HPDE6-E6E7 (cell line): ENCODE measurements around the gene ADGRL3.

ENCODE experiments used
- DNase-seq: peaks from one replicate; pipeline ENCODE4 v3.0.0; 2011; ENCODE audit warnings: missing footprints; ENCODE audit errors: extremely low spot score

ADGRL3 gene

DNA sequence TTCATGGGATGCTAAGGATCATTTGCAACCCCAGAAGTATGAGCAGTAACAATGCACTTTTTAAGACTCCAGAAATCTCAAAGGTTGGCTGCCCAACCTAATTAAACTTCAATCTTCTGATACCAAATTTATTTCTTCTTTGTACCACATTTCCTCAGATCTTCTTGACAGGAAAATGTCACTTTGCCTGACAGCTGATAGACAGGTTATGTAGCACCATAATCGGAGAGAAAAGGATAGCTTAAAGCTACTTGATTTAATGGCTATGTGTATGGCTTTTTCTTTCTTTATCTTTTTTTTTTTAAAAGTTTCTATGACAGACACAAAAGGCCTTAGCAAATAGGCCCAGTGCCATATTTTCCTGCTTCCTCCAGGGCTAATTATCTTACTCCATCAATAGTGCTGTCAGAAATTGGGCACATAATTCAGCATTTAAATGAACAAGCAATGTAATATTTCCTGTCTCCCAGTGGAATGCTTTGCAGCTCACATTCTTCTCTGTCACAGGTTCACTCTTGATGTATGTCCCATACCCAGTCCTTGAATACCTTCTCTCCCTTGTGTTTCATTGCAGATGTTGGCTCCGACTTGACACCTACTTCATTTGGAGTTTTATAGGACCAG is 795.7 kb downstream of the ADGRL3 start:
- DNase-seq, result no peak

DNA sequence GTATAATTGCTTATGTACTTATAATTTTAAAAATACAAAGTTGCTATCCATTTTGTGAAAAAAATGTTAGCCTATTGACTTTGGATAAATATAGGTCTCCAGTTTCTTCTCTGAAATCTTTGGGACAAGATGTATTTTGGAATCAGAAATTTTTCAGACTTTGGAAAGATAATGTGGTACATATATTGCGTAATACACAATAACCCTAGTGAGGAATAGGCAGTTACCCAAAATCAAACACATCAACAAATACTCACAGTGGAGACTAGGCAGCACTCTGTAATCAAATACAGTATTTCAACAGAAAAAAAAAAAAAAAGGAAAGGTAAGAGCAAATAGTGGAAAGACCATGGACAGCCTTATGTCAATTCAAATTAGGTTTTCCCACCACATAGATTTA is 796.8 kb downstream of the ADGRL3 start:
- DNase-seq, result no peak

DNA sequence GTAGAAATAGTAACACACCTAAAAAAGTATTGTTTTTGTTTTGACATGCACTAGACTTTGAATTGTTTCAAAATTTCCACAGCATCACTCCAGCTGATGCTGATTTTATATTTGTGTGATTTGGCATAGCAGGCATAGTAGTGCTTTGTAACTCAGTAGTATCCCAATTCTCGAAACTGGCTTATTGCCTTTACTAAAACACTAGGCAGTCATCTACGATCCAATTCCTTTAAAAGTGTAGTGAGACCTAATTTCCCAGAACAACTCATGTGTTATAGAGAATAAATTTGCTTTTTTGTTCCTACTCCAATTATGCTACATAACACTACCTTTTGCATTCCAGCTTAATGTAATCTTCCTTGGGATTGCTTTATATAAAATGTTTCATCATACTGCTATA is 797.7 kb downstream of the ADGRL3 start:
- no peak for DNase-seq

DNA sequence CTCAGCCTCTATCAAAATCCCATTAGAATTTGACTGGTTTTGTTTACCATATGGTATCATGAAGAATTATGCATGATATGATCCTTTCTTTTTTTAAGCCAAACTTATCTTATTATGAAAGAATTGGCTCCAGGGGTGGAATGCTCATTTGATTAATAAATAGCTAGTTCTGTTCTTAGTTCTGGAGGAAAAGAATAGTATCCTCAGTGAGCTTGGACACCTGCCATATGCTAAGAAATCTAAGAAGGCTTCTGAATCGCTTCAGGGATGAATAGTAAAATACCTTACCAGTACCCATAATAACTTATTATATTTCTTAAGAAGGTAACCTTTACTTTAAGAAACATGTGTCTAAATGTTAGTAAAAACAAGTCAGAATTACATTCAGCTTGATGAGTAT is 803.6 kb downstream of the ADGRL3 start:
- DNase-seq, result no peak

DNA sequence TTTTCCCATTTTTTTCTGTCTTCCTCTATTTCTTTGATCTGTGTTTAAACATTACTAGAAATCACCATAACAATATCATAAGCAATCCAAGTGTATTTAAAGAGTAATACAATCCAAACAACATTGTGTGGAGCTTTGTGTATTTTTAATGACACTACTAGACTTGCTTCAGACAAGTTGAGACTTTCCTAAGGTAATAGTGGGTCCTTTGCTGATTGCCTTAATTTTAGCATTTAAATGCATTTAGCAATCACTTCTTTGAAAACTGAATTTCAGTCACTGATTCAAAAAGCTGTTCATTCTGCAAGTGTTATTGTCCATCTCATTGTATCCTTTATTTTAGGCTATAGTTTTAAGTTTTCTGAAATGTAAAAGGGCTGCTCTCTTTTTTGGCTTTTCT is 804.8 kb downstream of the ADGRL3 start:
- no peak for DNase-seq

DNA sequence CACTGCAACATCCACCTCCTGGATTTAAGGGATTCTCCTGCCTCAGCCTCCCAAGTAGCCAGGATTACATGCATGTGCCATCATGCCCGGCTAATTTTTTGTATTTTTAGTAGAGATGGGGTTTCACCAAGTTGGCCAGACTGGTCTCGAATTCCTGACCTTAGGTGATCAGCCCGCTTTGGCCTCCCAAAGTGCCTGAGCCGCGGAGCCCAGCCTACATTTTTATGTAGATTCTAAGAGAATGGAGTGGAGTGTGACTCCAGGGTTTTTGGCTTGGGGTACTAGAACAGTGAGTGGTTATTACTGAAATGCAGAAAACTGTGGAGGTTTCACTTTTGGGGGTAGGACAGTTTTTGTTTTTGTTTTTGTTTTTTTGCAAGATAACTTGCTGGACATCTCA is 806.0 kb downstream of the ADGRL3 start:
- no peak for DNase-seq

DNA sequence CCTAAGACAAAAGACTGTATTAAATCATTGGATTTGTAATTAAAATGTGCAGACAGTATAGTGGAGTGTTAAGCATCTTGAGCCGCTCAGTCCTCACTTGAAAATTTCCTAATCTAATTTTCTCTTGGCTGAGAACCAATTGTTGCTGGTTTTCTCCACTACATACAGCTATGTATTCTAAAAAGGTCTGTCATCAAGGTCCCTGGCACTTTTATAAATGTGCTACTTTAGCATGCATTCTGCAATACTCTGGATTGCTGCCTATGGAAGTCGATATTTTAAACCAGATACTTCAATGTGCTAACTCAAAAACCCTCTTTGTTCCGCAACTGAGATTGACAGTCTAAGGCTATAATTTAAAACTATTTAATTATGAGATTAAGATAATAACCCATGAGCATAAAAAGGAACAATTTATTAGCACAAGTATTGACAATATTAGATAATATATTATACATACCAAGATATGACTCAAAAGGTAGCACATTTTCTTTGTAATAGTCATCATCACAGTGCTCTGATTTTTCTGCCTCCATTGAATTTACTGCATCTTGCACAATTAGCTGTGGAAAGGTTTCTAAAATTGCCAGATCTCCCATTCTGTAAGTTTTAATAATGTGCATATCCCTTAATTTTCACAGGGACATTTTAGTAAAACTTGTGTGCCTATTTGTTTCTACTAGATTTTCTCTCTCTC is 815.1 kb downstream of the ADGRL3 start:
- peak; percentile 2 for DNase-seq

DNA sequence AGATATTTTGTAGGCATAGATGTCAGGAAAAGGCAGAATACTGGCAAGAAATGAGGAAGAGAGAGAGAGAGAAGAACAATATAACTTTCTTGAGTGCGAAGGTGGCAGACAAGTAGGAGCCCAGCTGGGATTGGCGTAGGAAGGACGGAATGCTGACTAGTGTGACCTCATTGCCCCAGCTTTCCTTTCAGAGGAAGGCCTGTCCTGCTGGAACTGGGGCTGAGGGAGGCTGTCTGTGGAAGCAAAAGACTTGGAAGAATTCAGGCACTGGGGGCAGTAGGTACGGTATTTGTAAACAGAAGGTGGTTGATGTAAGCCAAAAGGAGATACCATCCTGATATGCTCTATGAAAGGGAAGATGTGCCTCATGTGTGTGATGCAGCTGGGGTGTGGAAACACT is 818.4 kb downstream of the ADGRL3 start:
- DNase-seq, result no peak

DNA sequence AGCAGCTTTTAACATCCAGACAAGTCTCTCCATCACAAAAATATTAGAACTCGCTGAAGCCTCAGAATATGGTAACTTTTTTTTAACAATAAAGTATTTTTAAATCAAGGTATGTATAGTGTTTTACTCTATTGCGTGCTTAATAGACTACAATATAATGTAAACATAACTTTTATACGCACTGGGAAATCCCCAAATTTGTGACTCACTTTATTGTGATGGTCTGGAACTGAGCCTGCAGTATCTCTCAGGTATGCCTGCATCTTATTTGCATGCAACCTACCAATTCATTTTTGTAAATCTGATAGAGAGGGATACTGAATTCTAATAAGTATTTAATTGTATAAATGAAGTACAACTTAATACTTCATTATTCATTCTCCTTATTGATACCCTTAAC is 823.5 kb downstream of the ADGRL3 start:
- DNase-seq, result no peak

DNA sequence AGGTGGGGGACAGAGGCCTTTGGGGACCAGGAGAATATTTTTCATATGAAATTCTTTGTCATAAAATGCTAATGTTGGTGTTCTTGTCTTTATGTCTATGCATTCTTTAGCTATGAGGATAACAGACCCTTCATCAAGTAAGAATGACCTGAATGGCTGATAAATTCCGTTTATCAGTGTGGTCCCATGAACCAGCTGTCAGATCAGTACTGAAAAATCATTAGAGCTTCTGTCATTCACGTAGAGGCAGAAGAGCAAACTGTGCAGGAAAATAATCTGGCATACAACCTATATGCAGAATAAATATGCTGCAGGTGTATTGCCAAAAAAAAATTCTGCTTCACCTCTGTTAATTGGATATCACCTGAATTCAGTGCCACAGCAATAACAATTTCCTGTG is 828.6 kb downstream of the ADGRL3 start:
- DNase-seq, result no peak

DNA sequence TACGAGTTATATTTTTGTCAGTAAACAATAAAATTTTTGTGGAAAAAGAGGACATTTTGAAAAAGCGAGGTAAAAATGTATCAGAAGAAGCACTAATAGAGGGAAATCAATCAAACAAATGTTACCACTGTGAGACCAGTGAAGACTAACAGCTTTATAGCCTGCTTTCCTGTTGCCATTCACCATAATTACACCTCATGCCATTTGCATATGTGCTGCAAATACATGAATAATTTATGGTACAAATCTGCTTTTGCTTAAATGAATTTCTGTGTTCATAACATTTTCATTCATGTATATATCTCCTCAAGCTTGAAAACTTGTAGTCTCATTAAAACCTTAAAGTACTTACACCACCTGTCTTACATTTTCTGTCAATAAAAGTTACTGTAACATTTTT is 830.8 kb downstream of the ADGRL3 start:
- DNase-seq, result no peak

DNA sequence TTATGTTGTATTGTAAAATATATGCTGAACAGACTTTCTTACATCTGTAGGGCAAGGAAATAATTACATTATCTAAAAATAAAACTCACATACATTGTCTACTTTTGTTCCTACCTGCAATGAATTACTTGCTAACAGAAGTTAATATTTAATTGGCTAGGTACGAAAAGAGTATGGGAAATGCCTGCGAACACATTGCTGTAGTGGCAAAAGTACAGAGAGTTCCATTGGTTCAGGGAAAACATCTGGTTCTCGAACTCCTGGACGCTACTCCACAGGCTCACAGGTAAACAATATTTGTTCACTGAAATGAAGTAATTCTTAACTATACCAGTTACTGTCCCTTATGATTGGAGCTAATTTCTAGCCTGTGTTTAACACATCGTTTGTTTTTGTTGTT is 837.4 kb downstream of the ADGRL3 start:
- no peak for DNase-seq

DNA sequence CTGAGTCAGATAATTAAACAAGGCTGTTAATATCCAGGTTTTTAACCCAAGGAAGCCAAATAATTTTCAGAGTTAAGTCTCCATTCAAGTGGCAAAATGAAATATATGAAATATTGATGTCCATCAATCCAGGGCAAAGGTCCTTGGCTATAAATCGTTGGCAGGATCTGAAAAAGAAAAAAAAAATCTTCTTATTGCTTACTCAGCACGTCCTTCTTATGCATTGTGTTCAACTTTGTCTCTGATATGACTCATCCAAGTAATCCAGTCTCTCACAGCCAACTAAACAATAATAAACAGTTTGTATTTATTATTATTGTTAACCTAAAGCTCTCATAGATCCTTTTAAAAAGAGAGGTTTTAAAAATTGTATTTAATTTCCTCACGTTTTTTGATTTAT is 851.2 kb downstream of the ADGRL3 start:
- DNase-seq, result no peak

DNA sequence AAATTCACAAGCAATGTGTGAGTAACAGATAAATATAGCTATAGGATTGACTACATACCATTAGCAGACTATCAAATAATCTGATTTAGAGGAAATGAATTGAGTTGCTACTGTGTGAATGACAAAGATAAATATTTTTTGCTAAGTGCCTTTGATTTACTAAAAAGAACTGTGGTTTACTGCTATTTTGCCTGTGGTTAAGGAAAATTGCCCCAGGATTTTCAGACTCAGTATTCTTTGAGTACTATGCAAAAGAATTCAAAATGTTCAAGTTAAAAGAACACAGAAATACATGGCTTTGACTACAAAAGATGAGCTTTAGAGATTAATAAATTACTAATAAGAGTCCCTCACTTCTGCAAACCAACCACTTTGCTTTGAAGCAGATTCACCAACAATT is 853.8 kb downstream of the ADGRL3 start:
- no peak for DNase-seq

DNA sequence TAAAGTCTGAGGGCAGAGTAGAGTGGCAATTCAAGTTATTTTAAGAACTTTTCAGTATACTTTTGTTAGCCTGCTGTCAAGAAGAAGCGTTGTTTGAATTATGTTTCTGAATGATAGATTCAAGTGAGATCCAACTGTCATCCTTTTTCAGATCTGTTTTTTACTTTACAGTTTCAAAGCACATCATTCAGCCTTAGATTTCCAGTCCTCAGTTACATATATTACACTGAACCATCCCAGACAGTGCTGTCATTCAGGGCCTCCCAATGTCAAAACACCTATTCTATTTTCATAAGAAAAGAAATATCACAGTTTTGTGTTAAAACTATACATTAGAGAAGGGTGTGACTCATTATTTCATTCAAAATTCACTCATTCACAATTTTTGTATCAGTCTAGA is 856.9 kb downstream of the ADGRL3 start:
- no peak for DNase-seq

DNA sequence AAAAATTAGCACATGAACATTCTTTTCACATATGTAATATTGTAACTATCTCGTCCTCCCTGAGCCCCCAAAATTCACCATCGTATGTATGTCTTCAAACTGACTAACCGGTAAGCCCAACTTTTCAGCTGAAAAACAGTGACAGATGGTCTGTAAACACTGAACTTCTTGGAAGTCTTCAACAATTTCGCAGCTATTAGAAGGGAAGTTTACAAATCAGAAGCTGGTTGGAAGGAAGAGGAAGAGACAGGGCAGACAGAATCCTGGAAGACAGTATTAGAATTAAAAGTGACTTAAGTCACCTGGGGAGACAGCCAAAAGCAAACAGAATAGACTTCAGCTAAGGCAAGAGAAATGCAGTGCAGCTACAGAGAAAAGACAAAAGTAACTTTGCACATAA is 858.4 kb downstream of the ADGRL3 start:
- no peak for DNase-seq

DNA sequence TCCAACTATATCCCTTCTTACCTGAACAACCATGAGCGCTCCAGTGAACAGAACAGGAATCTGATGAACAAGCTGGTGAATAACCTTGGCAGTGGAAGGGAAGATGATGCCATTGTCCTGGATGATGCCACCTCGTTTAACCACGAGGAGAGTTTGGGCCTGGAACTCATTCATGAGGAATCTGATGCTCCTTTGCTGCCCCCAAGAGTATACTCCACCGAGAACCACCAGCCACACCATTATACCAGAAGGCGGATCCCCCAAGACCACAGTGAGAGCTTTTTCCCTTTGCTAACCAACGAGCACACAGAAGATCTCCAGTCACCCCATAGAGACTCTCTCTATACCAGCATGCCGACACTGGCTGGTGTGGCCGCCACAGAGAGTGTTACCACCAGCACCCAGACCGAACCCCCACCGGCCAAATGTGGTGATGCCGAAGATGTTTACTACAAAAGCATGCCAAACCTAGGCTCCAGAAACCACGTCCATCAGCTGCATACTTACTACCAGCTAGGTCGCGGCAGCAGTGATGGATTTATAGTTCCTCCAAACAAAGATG is 870.2 kb downstream of the ADGRL3 start:
- no peak for DNase-seq

DNA sequence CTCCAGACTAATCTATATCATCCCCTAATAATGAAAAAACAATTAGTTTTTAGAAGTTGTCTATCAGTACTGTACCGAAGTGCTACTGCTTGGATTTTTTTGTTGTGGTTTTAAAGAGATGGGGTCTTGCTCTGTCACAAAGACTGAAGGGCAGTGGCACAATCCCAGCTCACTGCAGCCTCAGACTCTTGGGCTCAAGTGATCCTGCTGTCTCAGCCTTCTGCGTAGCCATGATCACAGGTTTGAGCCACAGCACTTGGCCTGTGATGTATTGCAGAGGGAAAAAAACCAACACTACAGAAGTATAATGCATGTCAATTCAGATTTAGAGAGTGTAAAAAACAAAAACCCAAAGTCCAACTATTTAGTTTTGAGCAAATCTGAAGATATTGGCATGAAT is 875.0 kb downstream of the ADGRL3 start:
- no peak for DNase-seq

DNA sequence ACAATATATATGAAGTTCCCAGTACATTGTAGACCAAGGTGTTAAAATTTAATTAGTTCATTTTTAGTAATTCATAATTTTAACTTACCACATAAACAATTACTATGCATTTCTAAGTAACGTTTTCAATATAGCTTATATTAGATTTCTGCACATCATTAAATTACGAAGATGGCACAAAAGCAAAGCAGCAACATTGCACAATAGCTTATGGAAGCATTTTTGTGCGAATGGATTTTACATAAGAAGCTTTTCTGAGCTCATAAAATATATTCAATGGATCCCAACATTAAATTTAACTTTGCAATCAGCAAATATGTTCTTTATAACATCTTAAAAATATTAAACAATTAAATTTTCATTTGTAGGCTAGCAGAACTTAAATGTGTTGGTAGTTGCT is 875.4 kb downstream of the ADGRL3 start:
- no peak for DNase-seq

DNA sequence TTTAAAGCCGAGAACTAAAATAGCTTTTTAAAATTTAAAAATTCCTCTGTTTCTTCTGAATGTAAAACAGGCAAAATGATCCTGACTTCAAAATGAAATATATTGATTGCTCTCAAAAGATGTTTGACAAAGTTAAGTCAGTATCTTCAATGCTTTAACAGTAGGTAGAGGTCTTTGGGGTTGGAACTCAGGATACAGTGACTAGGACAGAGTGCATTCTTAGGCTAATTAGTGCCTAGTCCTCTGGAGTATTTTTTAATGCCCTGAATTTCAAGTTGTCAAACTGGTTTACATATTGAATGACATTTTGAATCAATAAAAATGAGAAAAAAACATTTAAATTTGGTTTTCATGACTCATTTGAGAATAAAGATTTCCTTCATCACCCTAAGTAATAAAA is 877.3 kb downstream of the ADGRL3 start:
- DNase-seq, result no peak

DNA sequence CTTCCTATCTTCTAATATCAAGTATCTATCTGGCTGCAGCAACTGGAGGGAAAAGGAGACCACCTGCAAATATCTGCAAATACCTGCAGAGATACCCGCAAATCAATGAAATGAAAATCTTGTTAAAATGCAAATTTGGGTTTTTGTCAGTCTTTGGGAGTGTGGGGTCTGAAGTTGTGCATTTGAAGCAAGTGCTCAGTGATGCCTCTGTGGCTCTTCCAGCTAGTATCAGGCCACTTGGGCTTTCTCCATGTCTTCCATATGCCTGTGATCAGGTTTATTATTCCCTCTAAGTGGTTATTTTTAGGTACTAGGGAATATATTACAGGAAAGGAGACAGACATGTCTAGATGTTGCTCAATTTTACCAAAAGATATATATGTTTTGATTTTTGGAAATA is 880.3 kb downstream of the ADGRL3 start:
- no peak for DNase-seq

DNA sequence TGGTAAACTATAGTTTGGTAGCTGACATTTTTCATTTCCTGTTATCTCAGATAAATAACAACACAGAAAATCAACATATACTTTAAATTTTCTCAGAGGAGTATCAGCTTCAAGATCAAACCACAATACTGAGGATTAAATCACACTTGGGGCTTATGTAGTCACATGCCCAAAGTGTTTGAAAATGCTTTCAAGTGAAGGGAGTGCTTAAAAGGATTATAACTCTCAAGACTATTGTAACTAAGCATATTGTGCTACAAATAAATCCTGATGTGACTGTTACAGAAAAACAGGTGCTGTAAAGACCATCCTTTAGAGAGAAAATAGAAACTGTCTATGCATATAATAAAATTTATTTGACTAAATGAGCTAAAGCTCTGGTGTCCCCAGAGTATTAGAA is 887.6 kb downstream of the ADGRL3 start:
- no peak for DNase-seq

DNA sequence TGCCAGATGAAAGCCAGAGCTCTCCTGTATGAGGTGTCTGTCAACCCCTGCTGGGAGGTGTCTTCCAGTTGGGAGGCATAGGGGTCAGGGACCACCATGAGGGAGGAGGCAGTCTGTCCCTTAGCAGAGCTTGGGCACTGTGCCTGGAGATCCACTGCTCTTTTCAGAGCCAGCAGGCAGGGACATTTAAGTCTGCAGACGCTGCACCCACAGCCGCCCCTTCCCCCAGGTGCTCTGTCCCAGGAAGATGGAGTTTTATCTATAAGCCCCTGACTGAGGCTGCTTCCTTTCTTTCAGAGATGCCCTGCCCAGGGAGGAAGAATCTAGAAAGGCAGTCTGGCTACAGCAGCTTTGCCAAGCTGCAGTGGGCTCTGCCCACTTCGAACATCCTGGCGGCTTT is 893.6 kb downstream of the ADGRL3 start:
- DNase-seq, result no peak

DNA sequence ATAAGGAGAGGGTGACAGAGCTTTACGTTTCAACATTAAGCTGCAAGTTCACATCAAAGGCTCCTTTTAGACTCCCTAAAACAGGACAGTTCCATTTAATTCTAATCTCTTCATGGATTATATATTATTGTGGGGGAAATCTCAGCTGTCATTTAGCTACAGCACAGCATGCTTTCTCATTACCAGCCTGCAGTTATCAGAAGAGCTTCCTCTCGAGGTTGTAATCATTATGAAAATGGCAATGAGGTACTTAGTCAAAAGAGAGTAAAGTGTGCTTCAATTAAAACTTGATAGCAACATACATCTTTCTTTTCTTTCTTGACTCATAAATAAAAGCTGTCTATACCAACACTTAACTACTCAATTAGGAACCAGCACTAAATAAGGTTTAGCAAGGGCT is 896.8 kb downstream of the ADGRL3 start:
- DNase-seq, result no peak
